Astrocyte of the cerebellum (primary cell): ENCODE results near the gene GBP7.

Experiments
- DNase-seq: peaks from one replicate; pipeline ENCODE4 v3.0.0-alpha.2; 2011; ENCODE audit warnings: low read depth
- H3K4me3 ChIP-seq: 2 replicates; pipeline ENCODE4 v1.5.1; 2011; ENCODE audit warnings: mild to moderate bottlenecking, low read depth, low read length, moderate library complexity
- CTCF ChIP-seq: IDR thresholded peaks from 2 replicates; pipeline ENCODE4 v1.5.1; 2012; ENCODE audit warnings: low read length, low read depth, moderate library complexity, mild to moderate bottlenecking; ENCODE audit errors: missing control alignments
- in situ Hi-C: cut with HindIII; loops from 2 replicates; pipeline ENCODE4 v1.10.0; 2017; ENCODE audit warnings: low sequenced_read_pairs

GBP7 gene

GRCh38 chr1:89165811-89166210, 10.0 kb downstream of the GBP7 start:
- in situ Hi-C loops: no loop called here
- TF ChIP-seq CTCF: no peak
- DNase-seq: no peak
- no peak overlapping the region for H3K4me3 ChIP-seq

- no peak overlapping the region for H3K4me3 ChIP-seq
- no peak for DNase-seq
- in situ Hi-C loops: no loop called here
- no peak for TF ChIP-seq CTCF
These were observed 24.8 kb downstream of the GBP7 start for GRCh38 chr1:89151047-89151446.

GRCh38 chr1:89149976-89150375, 25.8 kb downstream of the GBP7 start:
- no peak for TF ChIP-seq CTCF
- H3K4me3 ChIP-seq: no peak overlapping the region
- in situ Hi-C loops: no loop called here
- no peak for DNase-seq

GRCh38 chr1:89149229-89149628, 26.6 kb downstream of the GBP7 start:
- H3K4me3 ChIP-seq: no peak overlapping the region
- no peak for DNase-seq
- in situ Hi-C loops: no loop called here
- TF ChIP-seq CTCF: peak; percentile 38

GRCh38 chr1:89147678-89148658, 27.8 kb downstream of the GBP7 start:
- no peak for DNase-seq
- TF ChIP-seq CTCF: no peak
- H3K4me3 ChIP-seq: no peak overlapping the region
- in situ Hi-C loops: no loop called here

GRCh38 chr1:89146721-89147120, 29.1 kb downstream of the GBP7 start:
- DNase-seq: no peak
- no peak overlapping the region for H3K4me3 ChIP-seq
- TF ChIP-seq CTCF: no peak
- in situ Hi-C loops: no loop called here
